PC-3 (cell line): ENCODE measurements around the gene PAN3. TPM values are rescaled to one million over a fixed set of nuclear protein-coding genes. Genes with fewer than 3 reads are reported as not detected.

Experiments
- ATAC-seq: fragments of 200-7000 bp; cut with Tn5 transposase; 2 replicates; pipeline ENCODE4 v1.9.1; 2020; ENCODE audit warnings: mild to moderate bottlenecking, moderate library complexity
- BruUV-seq: library from RNA; stranded (reverse); fragments of 400-500 nt; replicated peaks from 2 replicates; lab custom pipeline; 2021; lab: Mats Ljungman, UMichigan
- CTCF ChIA-PET: fragments of 300-600 bp; sonication (Branson Sonifier 250); formaldehyde crosslinking; loops from one replicate; lab custom pipeline; 2022; ENCODE audit warnings: antibody characterized with exemption; lab: Charles Lee
- POLR2A ChIA-PET: fragments of 300-600 bp; sonication (Branson Sonifier 250); formaldehyde crosslinking; loops from one replicate; lab custom pipeline; 2022; ENCODE audit warnings: antibody characterized with exemption; ENCODE audit not compliant: unreplicated experiment; lab: Charles Lee
- DNase-seq: peaks from one replicate; pipeline ENCODE4 v3.0.0-alpha.2; 2015
- H2AFZ ChIP-seq: fragments of 300-600 bp; sonication (generic); 2 replicates; pipeline ENCODE4 v1.6.0; 2016; ENCODE audit warnings: antibody characterized with exemption, low read length
- H3F3A ChIP-seq: fragments of 300-600 bp; sonication (generic); one replicate; pipeline ENCODE4 v1.6.0; 2017; ENCODE audit warnings: antibody characterized with exemption, low read length, control low read depth, mild to moderate bottlenecking; ENCODE audit not compliant: unreplicated experiment
- H3K27ac ChIP-seq: fragments of 300-600 bp; sonication (generic); 2 replicates; pipeline ENCODE4 v1.5.1; 2016; ENCODE audit warnings: mild to moderate bottlenecking, low read length
- H3K27me3 ChIP-seq: fragments of 300-600 bp; sonication (generic); 2 replicates; pipeline ENCODE4 v1.6.1; 2016; ENCODE audit warnings: low read length, mixed read lengths
- H3K36me3 ChIP-seq: fragments of 300-600 bp; sonication (generic); 2 replicates; pipeline ENCODE4 v1.6.1; 2016; ENCODE audit warnings: low read depth, mixed run types, low read length, mixed read lengths
- H3K4me1 ChIP-seq: fragments of 300-600 bp; sonication (generic); 2 replicates; pipeline ENCODE4 v1.5.1; 2016; ENCODE audit warnings: low read length; ENCODE audit not compliant: insufficient read depth
- H3K4me2 ChIP-seq: fragments of 300-600 bp; sonication (generic); 2 replicates; pipeline ENCODE4 v1.6.0; 2016; ENCODE audit warnings: low read length
- H3K4me3 ChIP-seq: fragments of 300-600 bp; sonication (generic); 2 replicates; pipeline ENCODE4 v1.5.1; 2016; ENCODE audit warnings: mild to moderate bottlenecking, low read length, mixed read lengths
- H3K79me2 ChIP-seq: fragments of 300-600 bp; sonication (generic); 2 replicates; pipeline ENCODE4 v1.6.1; 2017; ENCODE audit warnings: low read length, mixed read lengths
- H3K9ac ChIP-seq: fragments of 300-600 bp; sonication (generic); 2 replicates; pipeline ENCODE4 v1.6.0; 2016; ENCODE audit warnings: mild to moderate bottlenecking, low read length
- H3K9me2 ChIP-seq: fragments of 300-600 bp; sonication (generic); replicated peaks from 2 replicates; pipeline ENCODE4 v1.6.1; 2016; ENCODE audit warnings: mixed run types, low read length, mixed read lengths
- H3K9me3 ChIP-seq: fragments of 300-600 bp; sonication (generic); 2 replicates; pipeline ENCODE4 v1.6.1; 2016; ENCODE audit warnings: low read length, mixed read lengths
- H4K20me1 ChIP-seq: fragments of 300-600 bp; sonication (generic); 2 replicates; pipeline ENCODE4 v1.6.1; 2016; ENCODE audit warnings: low read length, mixed read lengths
- CTCF ChIP-seq: fragments of 300-600 bp; sonication (generic); conservative IDR thresholded peaks from 2 replicates; pipeline ENCODE4 v1.5.1; 2017; ENCODE audit warnings: antibody characterized with exemption, low read depth, mild to moderate bottlenecking, low read length
- EZH2 ChIP-seq: fragments of 300-600 bp; sonication (generic); IDR thresholded peaks from one replicate; pipeline ENCODE4 v1.6.1; 2017; ENCODE audit warnings: antibody characterized with exemption, mild to moderate bottlenecking, low read length; ENCODE audit not compliant: unreplicated experiment
- EZH2phosphoT487 ChIP-seq: fragments of 300-600 bp; sonication (generic); IDR thresholded peaks from 2 replicates; pipeline ENCODE4 v1.6.1; 2018; ENCODE audit warnings: mild to moderate bottlenecking, antibody characterized with exemption, low read length, borderline replicate concordance
- intact Hi-C: fragments of 100-400 bp; cut with micrococcal nuclease; formaldehyde crosslinking; loops from 2 replicates; pipeline ENCODE4 v1.9.0; 2023
- total RNA-seq: library from RNA; depleted of rRNA; stranded (reverse); fragments of >200 nt; gene quantifications from 2 replicates; pipeline ENCODE4 v1.2.3, GENCODE V29; 2014

The PAN3 gene
- total RNA-seq, 1 experiment from 2014 or later: 14.6 TPM

- peak; percentile 83 for DNase-seq
Observed at GRCh38 chr13:28181413-28181812, 43.1 kb downstream of the PAN3 start.

GRCh38 chr13:28185256-28185655 is 46.9 kb downstream of the PAN3 start:
- TF ChIP-seq EZH2 (no peak), EZH2phosphoT487 (no peak)
- Histone ChIP-seq H3K27ac (no peak overlapping the region), H3K9me2 (no peaks in the 10 kb centered on the region), H3K79me2 (no peaks in the 10 kb centered on the region), H3K4me3 (no peak overlapping the region), H3K27me3 (no peaks in the 10 kb centered on the region), H3F3A (no peaks in the 10 kb centered on the region), H2AFZ (no peak overlapping the region), H4K20me1 (no peaks in the 10 kb centered on the region), H3K4me1 (peaks cover 18% of the 10 kb centered on the region), H3K4me2 (no peak overlapping the region), H3K9ac (no peak overlapping the region), H3K9me3 (no peaks in the 10 kb centered on the region), H3K36me3 (no peaks in the 10 kb centered on the region)
- no TSS peak for BruUV-seq
- no peak for DNase-seq
- intact Hi-C loops: no loop called here
- POLR2A ChIA-PET: no interaction called here
- no peak for ATAC-seq
- CTCF ChIA-PET: no interaction called here

More at GRCh38 chr13:28181413-28181812, 43.1 kb downstream of the PAN3 start:
- CTCF ChIA-PET: no interaction called here
- Histone ChIP-seq H4K20me1 (no peaks in the 10 kb centered on the region), H3K27ac (peak overlapping the region; percentile 46), H3K9ac (no peak overlapping the region), H3K27me3 (no peaks in the 10 kb centered on the region), H3F3A (no peaks in the 10 kb centered on the region), H3K36me3 (no peaks in the 10 kb centered on the region), H3K4me2 (peak overlapping the region; percentile 27), H3K9me2 (no peaks in the 10 kb centered on the region), H3K4me1 (peaks cover 30% of the 10 kb centered on the region), H3K79me2 (no peaks in the 10 kb centered on the region), H3K9me3 (no peaks in the 10 kb centered on the region), H2AFZ (no peak overlapping the region), H3K4me3 (no peak overlapping the region)
- intact Hi-C loops: loop anchor here (2.0 kb wide), 1 partner anchor 43 kb away; the partner anchor contains the start of gene PAN3
- peak; percentile 97 for ATAC-seq
- no TSS peak for BruUV-seq
- TF ChIP-seq CTCF: no peak
- TF ChIP-seq EZH2phosphoT487: no peak
- TF ChIP-seq EZH2: no peak
- POLR2A ChIA-PET: no interaction called here

GRCh38 chr13:28199089-28199488 is 60.7 kb downstream of the PAN3 start:
- Histone ChIP-seq H3K4me2 (no peak overlapping the region), H3K9me2 (no peaks in the 10 kb centered on the region), H3K36me3 (no peaks in the 10 kb centered on the region), H3K27me3 (no peaks in the 10 kb centered on the region), H3K9me3 (no peaks in the 10 kb centered on the region), H3K27ac (no peak overlapping the region), H4K20me1 (no peaks in the 10 kb centered on the region), H3K9ac (no peak overlapping the region), H3F3A (no peaks in the 10 kb centered on the region), H3K4me3 (no peak overlapping the region), H3K4me1 (no peaks in the 10 kb centered on the region), H2AFZ (no peak overlapping the region), H3K79me2 (no peaks in the 10 kb centered on the region)
- ChIA-PET POLR2A (no interaction called here), CTCF (interaction anchor here (0.6 kb wide), 1 partner anchor 17 kb away, joined by 3 read pairs; no protein-coding TSS in a partner anchor)
- no TSS peak for BruUV-seq
- intact Hi-C loops: no loop called here
- ATAC-seq (no peak), DNase-seq (no peak)
- TF ChIP-seq EZH2 (no peak), CTCF (no peak), EZH2phosphoT487 (no peak)
